ENCODE measurements around the gene IFITM2.

IFITM2 gene

GRCh38 chr11:276219-276618, 31.4 kb upstream of the IFITM2 start:
- TF ChIP-seq JUND (IDR thresholded peaks at IDR 0.05; ENCODE audit: low read depth), result no peak
- in situ Hi-C loops (cut with HindIII; ENCODE audit: low pct_unique_long_range_greater_than_20kb, low sequenced_read_pairs), result no loop called here
- DNase-seq (ENCODE audit: low read depth in 1 of 2, low spot score in 1 of 2), result no peak

- in situ Hi-C loops (cut with HindIII; ENCODE audit: low pct_unique_long_range_greater_than_20kb, low sequenced_read_pairs), result no loop called here
- no peak for DNase-seq (ENCODE audit: low read depth in 1 of 2, low spot score in 1 of 2)
- TF ChIP-seq JUND (IDR thresholded peaks at IDR 0.05; ENCODE audit: low read depth), result no peak
These were observed 29.3 kb upstream of the IFITM2 start, which contains the start of gene NLRP6 for GRCh38 chr11:278001-278951. NLRP6 (plus strand) TSS chr11:278407; CDS start chr11:278570, 163 bp downstream.

GRCh38 chr11:279040-279965, 28.3 kb upstream of the IFITM2 start:
- no peak for DNase-seq (ENCODE audit: low read depth in 1 of 2, low spot score in 1 of 2)
- no peak for TF ChIP-seq JUND (IDR thresholded peaks at IDR 0.05; ENCODE audit: low read depth)
- in situ Hi-C loops (cut with HindIII; ENCODE audit: low pct_unique_long_range_greater_than_20kb, low sequenced_read_pairs), result no loop called here

GRCh38 chr11:279966-280705, 27.5 kb upstream of the IFITM2 start:
- TF ChIP-seq JUND (IDR thresholded peaks at IDR 0.05; ENCODE audit: low read depth), result no peak
- in situ Hi-C loops (cut with HindIII; ENCODE audit: low pct_unique_long_range_greater_than_20kb, low sequenced_read_pairs), result no loop called here
- peak; percentile 59 to 70 for DNase-seq (ENCODE audit: low read depth in 1 of 2, low spot score in 1 of 2)

- no peak for TF ChIP-seq JUND (IDR thresholded peaks at IDR 0.05; ENCODE audit: low read depth)
- no peak for DNase-seq (ENCODE audit: low read depth in 1 of 2, low spot score in 1 of 2)
- in situ Hi-C loops (cut with HindIII; ENCODE audit: low pct_unique_long_range_greater_than_20kb, low sequenced_read_pairs), result no loop called here
These were observed 26.7 kb upstream of the IFITM2 start for GRCh38 chr11:280706-281485.

GRCh38 chr11:281486-282161, 26.0 kb upstream of the IFITM2 start:
- in situ Hi-C loops (cut with HindIII; ENCODE audit: low pct_unique_long_range_greater_than_20kb, low sequenced_read_pairs), result no loop called here
- no peak for TF ChIP-seq JUND (IDR thresholded peaks at IDR 0.05; ENCODE audit: low read depth)
- no peak for DNase-seq (ENCODE audit: low read depth in 1 of 2, low spot score in 1 of 2)

- no peak for DNase-seq (ENCODE audit: low read depth in 1 of 2, low spot score in 1 of 2)
- in situ Hi-C loops (cut with HindIII; ENCODE audit: low pct_unique_long_range_greater_than_20kb, low sequenced_read_pairs), result no loop called here
- no peak for TF ChIP-seq JUND (IDR thresholded peaks at IDR 0.05; ENCODE audit: low read depth)
These were observed 25.4 kb upstream of the IFITM2 start for GRCh38 chr11:282171-282570.

GRCh38 chr11:282630-283360, 24.8 kb upstream of the IFITM2 start:
- no peak for DNase-seq (ENCODE audit: low read depth in 1 of 2, low spot score in 1 of 2)
- in situ Hi-C loops (cut with HindIII; ENCODE audit: low pct_unique_long_range_greater_than_20kb, low sequenced_read_pairs), result no loop called here

GRCh38 chr11:283405-284104, 24.1 kb upstream of the IFITM2 start:
- TF ChIP-seq JUND (IDR thresholded peaks at IDR 0.05; ENCODE audit: low read depth), result no peak
- in situ Hi-C loops (cut with HindIII; ENCODE audit: low pct_unique_long_range_greater_than_20kb, low sequenced_read_pairs), result no loop called here
- DNase-seq (ENCODE audit: low read depth in 1 of 2, low spot score in 1 of 2), result no peak

More at GRCh38 chr11:282630-283360, 24.8 kb upstream of the IFITM2 start:
- TF ChIP-seq JUND (IDR thresholded peaks at IDR 0.05; ENCODE audit: low read depth), result no peak
